ENCODE data around the gene ORM2. TPM values are rescaled to one million over a fixed set of nuclear protein-coding genes. Genes with fewer than 3 reads are reported as not detected.

ORM2 gene
- total and polyA plus RNA-seq, 2 of the 8 experiments (the other 6 are each of a cell fraction or from before 2014, with no cell fraction given) = 1.3 TPM; not detected in 1

DNA sequence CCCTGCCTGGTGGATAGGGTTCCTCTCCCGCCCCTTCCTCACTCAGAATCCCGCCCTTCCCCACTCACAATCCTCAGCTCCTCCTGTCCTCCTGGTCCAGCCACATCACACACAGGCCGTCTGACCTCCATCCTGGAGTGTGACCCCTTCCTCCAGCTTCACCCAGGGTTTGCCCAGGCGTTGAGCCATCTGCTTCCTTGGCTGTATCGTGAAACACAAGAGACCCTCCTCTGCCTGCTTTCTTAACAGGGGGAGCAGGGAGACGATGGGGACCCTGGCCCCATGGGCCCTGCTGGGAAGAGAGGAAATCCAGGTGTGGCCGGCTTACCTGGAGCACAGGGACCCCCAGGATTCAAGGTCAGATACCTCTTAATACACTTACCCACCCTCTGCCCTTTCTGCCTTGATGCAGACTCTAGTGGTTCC is 39.1 kb upstream of the ORM2 start:
- 78% methylated on average over 7 of the region's 7 CpGs; no CpG with 5 or more reads in 1 of the 2 experiments for WGBS, 2 experiments (ENCODE audit: extremely low coverage in 1 of 2, insufficient coverage in 1 of 2, insufficient read length in 1 of 2, insufficient replicate concordance in 2 of 2, low coverage in 1 of 2, low lambda C conversion rate in 2 of 2, missing lambda C conversion rate in 1 of 2)
- H3K23me2 ChIP-seq (ENCODE audit: low read depth, low read length) = no peaks in the 10 kb centered on the region
- no peak overlapping the region for H2BK20ac ChIP-seq (ENCODE audit: low read length)
- H2AK5ac ChIP-seq (ENCODE audit: low read depth, low read length) = no peak overlapping the region; the same call in 1 of the 2 replicates
- H2BK120ac ChIP-seq (replicated peaks; ENCODE audit: low read depth, low read length) = no peak overlapping the region
- H3K4me1 ChIP-seq (replicated peaks in 1 of 4; ENCODE audit: control insufficient read depth in 3 of 4, insufficient read depth in 4 of 4, low read length in 3 of 4) = peaks cover 0 to 14% (median 2%) of the 10 kb centered on the region in 4 experiments; a peak in 5 of 7 replicates
- no peak for FAIRE-seq
- H3K56ac ChIP-seq (replicated peaks; ENCODE audit: insufficient read length, low read depth, low read length) = no peak overlapping the region
- no peaks in the 10 kb centered on the region for H3K27me3 ChIP-seq (replicated peaks in 1 of 4; ENCODE audit: control insufficient read depth in 3 of 4, extremely low read depth in 1 of 4, insufficient read depth in 3 of 4, low read length in 3 of 4)
- H4K5ac ChIP-seq (ENCODE audit: insufficient read length, low read depth, low read length) = no peak overlapping the region
- H3K9me3 ChIP-seq (ENCODE audit: insufficient read depth in 2 of 2, low read depth in 1 of 2, low read length in 1 of 2) = peaks cover 0 to 10% of the 10 kb centered on the region in 2 experiments; a peak in 2 of 4 replicates
- CTCF ChIA-PET (ENCODE audit: partially characterized antibody) = interaction anchor here (0.7 to 6.3 kb wide), 60 partner anchors 10 to 256 kb away, joined by 3 to 205 read pairs (median 6); partner anchors contain the start of genes AMBP, COL27A1 and KIF12
- no peak overlapping the region for H3K23ac ChIP-seq (ENCODE audit: insufficient read length)
- POLR2A ChIA-PET (ENCODE audit: partially characterized antibody) = interaction anchor here (0.9 to 1.6 kb wide), 4 partner anchors 10 to 409 kb away, joined by 3 to 8 read pairs (median 3); no protein-coding TSS in a partner anchor
- no peak overlapping the region for H3K14ac ChIP-seq (ENCODE audit: insufficient read length)
- no peak overlapping the region for H2BK15ac ChIP-seq (ENCODE audit: low read length)
- peaks cover 0 to 4% of the 10 kb centered on the region in 2 experiments for H4K20me1 ChIP-seq (replicated peaks in 1 of 2; ENCODE audit: control insufficient read depth in 1 of 2, insufficient read depth in 2 of 2, low read length in 2 of 2)
- no peak overlapping the region for H3K4me3 ChIP-seq (ENCODE audit: extremely low read depth in 1 of 4, insufficient read depth in 2 of 4, low read depth in 3 of 4, low read length in 4 of 4)
- no peak overlapping the region for H3K27ac ChIP-seq (ENCODE audit: low read depth, low read length)
- no peak overlapping the region for H2AFZ ChIP-seq (ENCODE audit: low read length)
- no peak overlapping the region; the same call in 1 of the 2 replicates for H2BK5ac ChIP-seq (ENCODE audit: low read depth, low read length)
- 0 out of 2 replicates have a peak overlapping the region, but pooled peaks have one; percentile 39 for H4K8ac ChIP-seq (ENCODE audit: extremely low read depth, insufficient read depth, low read length)
- no peak for DNase-seq (ENCODE audit: low read depth in 1 of 2, low spot score in 2 of 2)
- no peak overlapping the region for H3K18ac ChIP-seq (ENCODE audit: extremely low read depth, low read length)
- no peak overlapping the region for H3K4ac ChIP-seq (replicated peaks; ENCODE audit: insufficient read length, low read depth, low read length)
- peaks cover 3 to 16% (median 12%) of the 10 kb centered on the region in 4 experiments; a peak in 6 of 8 replicates for H3K36me3 ChIP-seq (ENCODE audit: control insufficient read depth in 2 of 4, insufficient read depth in 4 of 4, low read length in 3 of 4)
- no peak overlapping the region for H3K9ac ChIP-seq (replicated peaks in 1 of 4; ENCODE audit: extremely low read depth in 1 of 4, low read depth in 3 of 4, low read length in 3 of 4)
- no peaks in the 10 kb centered on the region for H3K79me1 ChIP-seq (ENCODE audit: low read depth, low read length)
- no peak overlapping the region for H3K4me2 ChIP-seq (ENCODE audit: insufficient read depth in 1 of 2, low read depth in 2 of 2, low read length in 2 of 2)
- H2BK12ac ChIP-seq (ENCODE audit: low read depth, low read length) = no peak overlapping the region
- H3K79me2 ChIP-seq (ENCODE audit: control insufficient read depth in 1 of 2, insufficient read depth in 2 of 2, low read length in 2 of 2) = no peaks in the 10 kb centered on the region
- no peak overlapping the region for H4K91ac ChIP-seq (replicated peaks; ENCODE audit: insufficient read length, low read length)
- no peak for TF ChIP-seq CTBP2 (IDR thresholded peaks at IDR 0.05; ENCODE audit: borderline replicate concordance, insufficient read depth, insufficient read length, low read length)
- TF ChIP-seq JUN (IDR thresholded peaks at IDR 0.05; ENCODE audit: low read depth, low read length) = no peak
- TF ChIP-seq BCL11A (IDR thresholded peaks at IDR 0.05; ENCODE audit: low read depth in 2 of 2, low read length in 2 of 2) = no peak
- no peak for TF ChIP-seq CREB1 (IDR thresholded peaks at IDR 0.05)
- no peak for TF ChIP-seq SRF (IDR thresholded peaks at IDR 0.05; ENCODE audit: low read depth, low read length)
- TF ChIP-seq JUND (IDR thresholded peaks at IDR 0.05; ENCODE audit: low read length) = no peak
- no peak for TF ChIP-seq SAP30 (IDR thresholded peaks at IDR 0.05; ENCODE audit: insufficient read depth, insufficient replicate concordance, low read length)
- TF ChIP-seq KDM4A (IDR thresholded peaks at IDR 0.05; ENCODE audit: low read depth, low read length, severe bottlenecking) = no peak
- no peak for TF ChIP-seq SP1 (IDR thresholded peaks at IDR 0.05; ENCODE audit: low read depth, low read length)
- no peak for TF ChIP-seq RAD21 (IDR thresholded peaks at IDR 0.05 in 1 of 2, conservative IDR thresholded peaks at IDR 0.05 in 1 of 2; ENCODE audit: low read depth in 2 of 2, low read length in 2 of 2)
- TF ChIP-seq YY1 (IDR thresholded peaks at IDR 0.05; ENCODE audit: low read depth, low read length) = no peak
- no peak for TF ChIP-seq RBBP5 (IDR thresholded peaks at IDR 0.05; ENCODE audit: borderline replicate concordance, low read depth, low read length)
- TF ChIP-seq TBP (IDR thresholded peaks at IDR 0.05; ENCODE audit: low read depth, low read length) = no peak
- TF ChIP-seq SP4 (IDR thresholded peaks at IDR 0.05; ENCODE audit: low read length) = no peak
